HEK293 (cell line): ENCODE data around the gene RPN2.

ENCODE experiments used
- ATF2 ChIP-seq: fragments of 450-650 bp; formaldehyde crosslinking; IDR thresholded peaks from 2 replicates; pipeline ENCODE4 v1.5.1; 2016; ENCODE audit warnings: missing biosample characterization, missing genetic modification characterization, low read depth
- ZIC2 ChIP-seq: fragments of 450-650 bp; formaldehyde crosslinking; IDR thresholded peaks from 2 replicates; pipeline ENCODE4 v1.5.1; 2016; ENCODE audit warnings: missing biosample characterization, missing genetic modification characterization
- ZNF514 ChIP-seq: fragments of 450-650 bp; formaldehyde crosslinking; IDR thresholded peaks from 2 replicates; pipeline ENCODE4 v1.5.1; 2016; ENCODE audit warnings: missing biosample characterization, missing genetic modification characterization
- TF ChIP-seq, protein P1 (sequence below): fragments of 450-650 bp; formaldehyde crosslinking; IDR thresholded peaks from 2 replicates; pipeline ENCODE4 v1.5.1; 2016; ENCODE audit warnings: missing biosample characterization, missing genetic modification characterization

DNA sequence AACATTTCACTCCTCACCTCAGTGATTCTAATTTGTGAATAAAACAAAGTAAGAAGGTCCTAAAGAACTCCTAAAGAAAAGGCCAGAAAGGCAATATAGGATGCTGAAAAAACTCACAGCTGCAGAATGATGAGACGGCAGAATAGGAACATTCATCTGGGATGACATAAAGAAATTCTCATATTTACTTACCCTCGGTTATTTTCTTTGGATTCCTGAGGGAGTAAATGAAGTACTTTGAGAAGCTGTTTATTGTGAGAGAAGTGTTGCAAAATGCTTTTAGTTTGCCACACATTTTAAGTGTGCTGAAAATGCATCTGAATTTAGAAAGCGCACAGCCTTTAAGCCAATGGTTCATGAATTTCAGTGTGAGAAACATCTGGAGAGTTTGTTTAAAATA, 47.6 kb upstream of the RPN2 start:
- TF ChIP-seq, protein P1, sequence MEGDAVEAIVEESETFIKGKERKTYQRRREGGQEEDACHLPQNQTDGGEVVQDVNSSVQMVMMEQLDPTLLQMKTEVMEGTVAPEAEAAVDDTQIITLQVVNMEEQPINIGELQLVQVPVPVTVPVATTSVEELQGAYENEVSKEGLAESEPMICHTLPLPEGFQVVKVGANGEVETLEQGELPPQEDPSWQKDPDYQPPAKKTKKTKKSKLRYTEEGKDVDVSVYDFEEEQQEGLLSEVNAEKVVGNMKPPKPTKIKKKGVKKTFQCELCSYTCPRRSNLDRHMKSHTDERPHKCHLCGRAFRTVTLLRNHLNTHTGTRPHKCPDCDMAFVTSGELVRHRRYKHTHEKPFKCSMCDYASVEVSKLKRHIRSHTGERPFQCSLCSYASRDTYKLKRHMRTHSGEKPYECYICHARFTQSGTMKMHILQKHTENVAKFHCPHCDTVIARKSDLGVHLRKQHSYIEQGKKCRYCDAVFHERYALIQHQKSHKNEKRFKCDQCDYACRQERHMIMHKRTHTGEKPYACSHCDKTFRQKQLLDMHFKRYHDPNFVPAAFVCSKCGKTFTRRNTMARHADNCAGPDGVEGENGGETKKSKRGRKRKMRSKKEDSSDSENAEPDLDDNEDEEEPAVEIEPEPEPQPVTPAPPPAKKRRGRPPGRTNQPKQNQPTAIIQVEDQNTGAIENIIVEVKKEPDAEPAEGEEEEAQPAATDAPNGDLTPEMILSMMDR (tag by site-specific recombination), result no peak
- TF ChIP-seq ATF2 (tag by site-specific recombination) (no peak), ZIC2 (tag by site-specific recombination) (no peak), ZNF514 (tag by site-specific recombination) (no peak)
